Spleen (tissue), 7 donors: Measurements from ENCODE around the gene VWA3B.

ENCODE experiments used
- POLR2A ChIP-seq, 3 donors: fragments of 450-650 bp; IDR thresholded peaks; one replicate each; pipeline ENCODE4 v1.5.1; 2017; ENCODE audit warnings: antibody characterized with exemption in 3 of 3, mild to moderate bottlenecking in 1 of 3
- POLR2AphosphoS5 ChIP-seq, 3 donors: sonication (generic); formaldehyde crosslinking; IDR thresholded peaks; one replicate each; pipeline ENCODE4 v1.5.1; 2017; ENCODE audit warnings: antibody characterized with exemption in 3 of 3
- TF ChIP-seq, protein P1 (sequence below), 11 experiments: fragments of 200-600 bp in 7 of 11; fragments of 450-650 bp in 4 of 11; sonication (generic) in 4 of 11; IDR thresholded peaks in 8 of 11; conservative IDR thresholded peaks in 3 of 11; 1 replicate in 7 of 11; 2 replicates in 4 of 11; pipeline versions ENCODE4 v1.4.0 to v1.8.0; 2016 to 2021; ENCODE audit warnings: antibody characterized with exemption in 11 of 11, inconsistent platforms in 4 of 11, mild to moderate bottlenecking in 1 of 11
- donor health status: DM: no; HTN: no; CAD: no; lungs with moderate emphysema.
- donor health status: DM: no; HTN: no; CAD: no.
- donor health status: DM: no; HTN: no; CAD: no.

DNA sequence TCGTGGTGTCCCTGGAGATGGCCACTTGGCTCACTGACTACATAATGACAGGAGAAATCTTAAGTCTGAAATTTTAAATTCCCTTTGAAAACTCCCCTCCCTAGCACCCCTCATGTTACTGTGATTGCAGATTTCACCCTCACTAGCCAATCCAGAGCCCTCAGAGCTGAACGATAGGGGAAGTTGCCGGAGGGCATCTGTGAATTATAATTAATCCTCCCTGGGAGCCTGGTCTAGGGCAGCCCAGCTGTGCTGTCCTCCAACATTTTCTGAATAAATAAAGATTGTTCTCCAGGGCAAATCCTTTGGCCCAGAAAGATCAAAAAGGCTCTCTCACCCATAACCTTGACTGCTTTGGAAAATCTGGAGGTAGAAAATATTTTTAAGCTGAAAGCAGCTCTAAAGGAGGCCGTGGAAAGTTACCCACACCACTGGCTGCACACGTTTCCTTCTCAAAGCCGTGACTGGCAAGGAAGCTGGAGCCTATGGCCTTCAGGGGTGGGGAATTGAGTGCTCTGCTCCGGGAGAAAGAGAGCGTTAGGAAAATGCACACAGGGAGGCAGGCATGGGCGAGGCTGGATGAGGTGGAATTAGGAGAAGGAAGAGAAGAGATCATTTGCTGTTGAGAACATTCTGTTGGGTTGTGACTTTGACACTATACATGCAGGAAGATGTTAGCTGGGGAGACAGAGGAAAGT, 190.3 kb downstream of the VWA3B start:
- no peak for TF ChIP-seq POLR2AphosphoS5 (IDR thresholded peaks at IDR 0.05)
- TF ChIP-seq, protein P1, sequence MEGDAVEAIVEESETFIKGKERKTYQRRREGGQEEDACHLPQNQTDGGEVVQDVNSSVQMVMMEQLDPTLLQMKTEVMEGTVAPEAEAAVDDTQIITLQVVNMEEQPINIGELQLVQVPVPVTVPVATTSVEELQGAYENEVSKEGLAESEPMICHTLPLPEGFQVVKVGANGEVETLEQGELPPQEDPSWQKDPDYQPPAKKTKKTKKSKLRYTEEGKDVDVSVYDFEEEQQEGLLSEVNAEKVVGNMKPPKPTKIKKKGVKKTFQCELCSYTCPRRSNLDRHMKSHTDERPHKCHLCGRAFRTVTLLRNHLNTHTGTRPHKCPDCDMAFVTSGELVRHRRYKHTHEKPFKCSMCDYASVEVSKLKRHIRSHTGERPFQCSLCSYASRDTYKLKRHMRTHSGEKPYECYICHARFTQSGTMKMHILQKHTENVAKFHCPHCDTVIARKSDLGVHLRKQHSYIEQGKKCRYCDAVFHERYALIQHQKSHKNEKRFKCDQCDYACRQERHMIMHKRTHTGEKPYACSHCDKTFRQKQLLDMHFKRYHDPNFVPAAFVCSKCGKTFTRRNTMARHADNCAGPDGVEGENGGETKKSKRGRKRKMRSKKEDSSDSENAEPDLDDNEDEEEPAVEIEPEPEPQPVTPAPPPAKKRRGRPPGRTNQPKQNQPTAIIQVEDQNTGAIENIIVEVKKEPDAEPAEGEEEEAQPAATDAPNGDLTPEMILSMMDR (IDR thresholded peaks at IDR 0.05 in 8 of 11, conservative IDR thresholded peaks at IDR 0.05 in 3 of 11) = no peak
- no peak for TF ChIP-seq POLR2A (IDR thresholded peaks at IDR 0.05)
